ENCODE results near the gene WDFY4. TPM values are rescaled to one million over a fixed set of nuclear protein-coding genes. Genes with fewer than 3 reads are reported as not detected.

WDFY4 gene
- total and polyA plus RNA-seq, 7 experiments from 2014 or later, result 0.12 to 39.3 (median 1.5) TPM

DNA sequence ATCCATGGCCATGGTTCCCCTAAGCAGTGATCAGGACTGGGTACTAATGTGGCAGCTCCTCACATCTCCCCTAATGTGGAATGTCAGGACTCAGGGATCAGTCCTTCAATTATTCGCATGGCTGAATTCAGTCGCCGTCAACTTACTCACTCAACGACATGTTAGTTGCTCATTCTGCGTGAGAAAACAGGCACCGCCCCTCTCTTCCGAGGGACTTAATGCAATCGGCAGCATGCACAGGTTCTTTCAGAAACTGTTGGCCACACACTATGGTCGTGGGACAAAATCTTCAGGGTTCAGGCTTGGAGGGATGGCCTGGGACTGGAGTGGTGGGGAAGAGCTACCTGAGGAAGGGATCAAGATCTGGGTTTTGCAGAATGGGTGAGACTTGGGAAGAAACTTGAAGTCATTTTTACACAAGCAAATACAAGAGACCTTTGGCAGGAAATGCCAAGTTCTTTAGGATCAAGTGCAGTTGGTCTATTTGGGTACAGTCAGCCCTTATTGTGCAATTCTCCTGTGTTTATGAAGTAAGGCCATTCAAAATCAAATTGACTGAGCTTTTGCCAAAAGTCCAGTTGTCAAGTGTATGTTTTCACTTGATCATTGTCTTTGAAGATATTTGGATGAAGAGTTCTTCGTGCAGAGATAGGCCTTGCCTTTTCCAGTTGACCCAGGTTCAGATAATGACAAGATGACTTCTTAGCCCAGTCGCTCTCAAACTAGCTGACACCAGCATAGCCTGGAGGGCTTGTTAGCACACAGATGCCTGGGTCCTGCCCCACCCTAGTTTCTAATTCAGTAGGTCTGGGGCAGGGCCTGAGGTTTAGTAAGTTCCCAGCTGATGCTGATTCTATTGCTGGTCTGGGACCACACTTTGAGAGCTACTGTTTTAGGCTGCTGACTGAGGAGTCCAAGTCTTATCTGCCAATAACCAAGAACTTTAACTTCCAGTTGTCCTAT, 206.5 kb downstream of the WDFY4 start:
- CTCF ChIA-PET, result no interaction called here
- no peaks in the 10 kb centered on the region for H3K36me3 Mint-ChIP-seq

GRCh38 chr10:48894911-48895802, 210.5 kb downstream of the WDFY4 start:
- no peak for ATAC-seq
- H3K36me3 ChIP-seq (ENCODE audit: control insufficient read depth in 2 of 3, insufficient read depth in 3 of 3, low read length in 3 of 3), result no peaks in the 10 kb centered on the region
- Mint-ChIP-seq H3K9me3 (no peaks in the 10 kb centered on the region), H3K4me3 (no peak overlapping the region), H3K4me1 (peaks cover 0 to 2% (median 0%) of the 10 kb centered on the region in 7 donors), H3K27me3 (no peaks in the 10 kb centered on the region), H3K36me3 (no peaks in the 10 kb centered on the region), H3K27ac (no peak overlapping the region)
- intact Hi-C loops (cut with micrococcal nuclease), result no loop called here
- DNase-seq, result no peak
- no peak overlapping the region for H3K4me3 ChIP-seq (ENCODE audit: low read length)
- no peaks in the 10 kb centered on the region for H3K27me3 ChIP-seq (ENCODE audit: control insufficient read depth in 2 of 2, insufficient read depth in 2 of 2, low read length in 2 of 2)
- H3K4me1 ChIP-seq (ENCODE audit: control insufficient read depth in 2 of 2, insufficient read depth in 2 of 2, low read length in 2 of 2), result no peaks in the 10 kb centered on the region
- ChIA-PET POLR2A (no interaction called here), CTCF (no interaction called here)
- H3K27ac ChIP-seq (ENCODE audit: low read depth, low read length), result no peak overlapping the region
- H3K9me3 ChIP-seq (ENCODE audit: control insufficient read depth in 2 of 3, low read length in 3 of 3), result no peaks in the 10 kb centered on the region

More for the DNA sequence above, 206.5 kb downstream of the WDFY4 start:
- no peaks in the 10 kb centered on the region for H3K9me3 Mint-ChIP-seq
- H3K27ac Mint-ChIP-seq, result no peak overlapping the region
- H3K27me3 Mint-ChIP-seq, result no peaks in the 10 kb centered on the region
- DNase-seq, result no peak
- no peak for ATAC-seq
- Histone ChIP-seq H3K4me1 (ENCODE audit: control insufficient read depth in 2 of 2, insufficient read depth in 2 of 2, low read length in 2 of 2) (no peaks in the 10 kb centered on the region), H3K27me3 (ENCODE audit: control insufficient read depth in 2 of 2, insufficient read depth in 2 of 2, low read length in 2 of 2) (no peaks in the 10 kb centered on the region), H3K4me3 (ENCODE audit: low read length) (no peak overlapping the region), H3K27ac (ENCODE audit: low read depth, low read length) (no peak overlapping the region), H3K9me3 (ENCODE audit: control insufficient read depth in 2 of 3, low read length in 3 of 3) (no peaks in the 10 kb centered on the region), H3K36me3 (ENCODE audit: control insufficient read depth in 2 of 3, insufficient read depth in 3 of 3, low read length in 3 of 3) (no peaks in the 10 kb centered on the region)
- POLR2A ChIA-PET, result no interaction called here
- intact Hi-C loops (cut with micrococcal nuclease), result no loop called here
- H3K4me3 Mint-ChIP-seq, result no peak overlapping the region
- peaks cover 0 to 2% (median 0%) of the 10 kb centered on the region in 7 donors for H3K4me1 Mint-ChIP-seq

GRCh38 chr10:48895803-48896195, 211.1 kb downstream of the WDFY4 start:
- ATAC-seq, result no peak
- intact Hi-C loops (cut with micrococcal nuclease), result no loop called here
- CTCF ChIA-PET, result no interaction called here
- Histone ChIP-seq H3K27me3 (ENCODE audit: control insufficient read depth in 2 of 2, insufficient read depth in 2 of 2, low read length in 2 of 2) (no peaks in the 10 kb centered on the region), H3K9me3 (ENCODE audit: control insufficient read depth in 2 of 3, low read length in 3 of 3) (no peaks in the 10 kb centered on the region), H3K4me3 (ENCODE audit: low read length) (no peak overlapping the region), H3K4me1 (ENCODE audit: control insufficient read depth in 2 of 2, insufficient read depth in 2 of 2, low read length in 2 of 2) (no peaks in the 10 kb centered on the region), H3K27ac (ENCODE audit: low read depth, low read length) (no peak overlapping the region), H3K36me3 (ENCODE audit: control insufficient read depth in 2 of 3, insufficient read depth in 3 of 3, low read length in 3 of 3) (no peaks in the 10 kb centered on the region)
- POLR2A ChIA-PET, result no interaction called here
- no peaks in the 10 kb centered on the region for H3K9me3 Mint-ChIP-seq
- no peak overlapping the region for H3K4me3 Mint-ChIP-seq
- H3K27ac Mint-ChIP-seq, result no peak overlapping the region
- H3K36me3 Mint-ChIP-seq, result no peaks in the 10 kb centered on the region
- H3K27me3 Mint-ChIP-seq, result no peaks in the 10 kb centered on the region
- no peak for DNase-seq
- H3K4me1 Mint-ChIP-seq, result peaks cover 0 to 2% (median 0%) of the 10 kb centered on the region in 7 donors

GRCh38 chr10:48896756-48897440, 212.2 kb downstream of the WDFY4 start:
- Histone ChIP-seq H3K4me1 (ENCODE audit: control insufficient read depth in 2 of 2, insufficient read depth in 2 of 2, low read length in 2 of 2) (no peaks in the 10 kb centered on the region), H3K27me3 (ENCODE audit: control insufficient read depth in 2 of 2, insufficient read depth in 2 of 2, low read length in 2 of 2) (no peaks in the 10 kb centered on the region), H3K9me3 (ENCODE audit: control insufficient read depth in 2 of 3, low read length in 3 of 3) (no peaks in the 10 kb centered on the region), H3K4me3 (ENCODE audit: low read length) (no peak overlapping the region), H3K27ac (ENCODE audit: low read depth, low read length) (no peak overlapping the region), H3K36me3 (ENCODE audit: control insufficient read depth in 2 of 3, insufficient read depth in 3 of 3, low read length in 3 of 3) (no peaks in the 10 kb centered on the region)
- Mint-ChIP-seq H3K4me1 (peaks cover 0 to 2% (median 0%) of the 10 kb centered on the region in 7 donors), H3K36me3 (no peaks in the 10 kb centered on the region), H3K27me3 (no peaks in the 10 kb centered on the region), H3K9me3 (peaks cover 0 to 3% (median 0%) of the 10 kb centered on the region in 11 donors), H3K27ac (no peak overlapping the region), H3K4me3 (no peak overlapping the region)
- intact Hi-C loops (cut with micrococcal nuclease), result no loop called here
- CTCF ChIA-PET, result no interaction called here
- no peak for ATAC-seq
- POLR2A ChIA-PET, result no interaction called here
- DNase-seq, result no peak

GRCh38 chr10:48897441-48897790, 212.7 kb downstream of the WDFY4 start:
- no peak for DNase-seq
- H3K4me1 Mint-ChIP-seq, result peaks cover 0 to 2% (median 0%) of the 10 kb centered on the region in 7 donors
- H3K36me3 Mint-ChIP-seq, result no peaks in the 10 kb centered on the region
- intact Hi-C loops (cut with micrococcal nuclease), result no loop called here
- H3K27ac Mint-ChIP-seq, result no peak overlapping the region
- no peaks in the 10 kb centered on the region for H3K36me3 ChIP-seq (ENCODE audit: control insufficient read depth in 2 of 3, insufficient read depth in 3 of 3, low read length in 3 of 3)
- CTCF ChIA-PET, result no interaction called here
- no peak overlapping the region for H3K4me3 Mint-ChIP-seq
- peaks cover 0 to 4% (median 0%) of the 10 kb centered on the region in 11 donors for H3K9me3 Mint-ChIP-seq
- H3K4me3 ChIP-seq (ENCODE audit: low read length), result no peak overlapping the region
- H3K4me1 ChIP-seq (ENCODE audit: control insufficient read depth in 2 of 2, insufficient read depth in 2 of 2, low read length in 2 of 2), result no peaks in the 10 kb centered on the region
- no peaks in the 10 kb centered on the region for H3K27me3 Mint-ChIP-seq
- no peaks in the 10 kb centered on the region for H3K9me3 ChIP-seq (ENCODE audit: control insufficient read depth in 2 of 3, low read length in 3 of 3)
- no peaks in the 10 kb centered on the region for H3K27me3 ChIP-seq (ENCODE audit: control insufficient read depth in 2 of 2, insufficient read depth in 2 of 2, low read length in 2 of 2)
- ATAC-seq, result no peak
- POLR2A ChIA-PET, result no interaction called here
- no peak overlapping the region for H3K27ac ChIP-seq (ENCODE audit: low read depth, low read length)

GRCh38 chr10:48898426-48898825, 213.8 kb downstream of the WDFY4 start:
- no peak for ATAC-seq
- Histone ChIP-seq H3K36me3 (ENCODE audit: control insufficient read depth in 2 of 3, insufficient read depth in 3 of 3, low read length in 3 of 3) (no peaks in the 10 kb centered on the region), H3K27me3 (ENCODE audit: control insufficient read depth in 2 of 2, insufficient read depth in 2 of 2, low read length in 2 of 2) (no peaks in the 10 kb centered on the region), H3K4me1 (ENCODE audit: control insufficient read depth in 2 of 2, insufficient read depth in 2 of 2, low read length in 2 of 2) (no peaks in the 10 kb centered on the region), H3K4me3 (ENCODE audit: low read length) (no peak overlapping the region), H3K9me3 (ENCODE audit: control insufficient read depth in 2 of 3, low read length in 3 of 3) (no peaks in the 10 kb centered on the region), H3K27ac (ENCODE audit: low read depth, low read length) (no peak overlapping the region)
- Mint-ChIP-seq H3K27me3 (no peaks in the 10 kb centered on the region), H3K4me3 (no peak overlapping the region), H3K36me3 (no peaks in the 10 kb centered on the region), H3K9me3 (peaks cover 0 to 4% (median 0%) of the 10 kb centered on the region in 11 donors), H3K27ac (no peak overlapping the region), H3K4me1 (no peaks in the 10 kb centered on the region)
- POLR2A ChIA-PET, result no interaction called here
- intact Hi-C loops (cut with micrococcal nuclease), result no loop called here
- CTCF ChIA-PET, result interaction anchor here (0.6 to 0.7 kb wide), 2 partner anchors 9 to 12 kb away, joined by 3 read pairs; no protein-coding TSS in a partner anchor
- no peak for DNase-seq
